AG04450 (cell line): ENCODE data around the gene E2F4. TPM values are rescaled to one million over a fixed set of nuclear protein-coding genes. Genes with fewer than 3 reads are reported as not detected.

Experiments
- CTCF ChIA-PET: fragments of 300-600, 350-600 bp; formaldehyde crosslinking; extraction: SDS; loops from one replicate; lab custom pipeline; 2022; ENCODE audit warnings: antibody characterized with exemption, inconsistent platforms; lab: Charles Lee
- POLR2A ChIA-PET: fragments of 350-600 bp; formaldehyde crosslinking; extraction: SDS; loops from one replicate; lab custom pipeline; 2021; ENCODE audit warnings: antibody characterized with exemption, inconsistent platforms; lab: Yijun Ruan, JAX
- DNase-seq: peaks from one replicate; pipeline ENCODE4 v3.0.0-alpha.2; 2011; ENCODE audit warnings: low read depth, low spot score
- H3K27ac ChIP-seq: one replicate; pipeline ENCODE4 v1.5.1; 2012; ENCODE audit warnings: low read depth, low read length, control low read depth
- H3K27me3 ChIP-seq: one replicate; pipeline ENCODE4 v1.6.0; 2012; ENCODE audit warnings: low read length; ENCODE audit not compliant: control insufficient read depth, insufficient read depth
- H3K4me3 ChIP-seq: 2 replicates; pipeline ENCODE4 v1.5.1; 2011; ENCODE audit warnings: mild to moderate bottlenecking, low read depth, low read length, control low read depth
- H3K9me3 ChIP-seq: 2 replicates; pipeline ENCODE4 v1.5.1; 2012; ENCODE audit warnings: low read length; ENCODE audit not compliant: control insufficient read depth, insufficient read depth
- CTCF ChIP-seq: IDR thresholded peaks from 2 replicates; pipeline ENCODE4 v1.5.1; 2011; ENCODE audit warnings: low read depth, low read length, control low read depth, inconsistent platforms
- polyA plus RNA-seq: library from polyadenylated mRNA; depleted of rRNA; stranded (reverse); fragments of >200 nt; gene quantifications from 2 replicates; pipeline ENCODE4 v1.2.3, GENCODE V29; 2011

The E2F4 gene
- polyA plus RNA-seq, 1 experiment = 50.0 TPM

GRCh38 chr16:67245186-67245585, 53.2 kb downstream of the E2F4 start:
- no peak for DNase-seq
- H3K27ac ChIP-seq = peak overlapping the region; percentile 90
- CTCF ChIA-PET = interaction anchor here (0.6 kb wide), 1 partner anchor 253 kb away, joined by 3 read pairs; no protein-coding TSS in a partner anchor
- POLR2A ChIA-PET = interaction anchor here (0.6 to 2.3 kb wide), 5 partner anchors 10 to 37 kb away, joined by 3 to 8 read pairs (median 7); partner anchors contain the start of gene TMEM208
- TF ChIP-seq CTCF = no peak
- peak overlapping the region; percentile 86 for H3K4me3 ChIP-seq
- no peaks in the 10 kb centered on the region for H3K27me3 ChIP-seq
- H3K9me3 ChIP-seq = no peaks in the 10 kb centered on the region; the same call in 1 of the 2 replicates

GRCh38 chr16:67245674-67246080, 53.7 kb downstream of the E2F4 start:
- ChIA-PET POLR2A (interaction anchor here (0.6 to 2.3 kb wide), 8 partner anchors 10 to 39 kb away, joined by 3 to 8 read pairs (median 4); partner anchors contain the start of gene TMEM208), CTCF (interaction anchor here (0.6 kb wide), 1 partner anchor 253 kb away, joined by 3 read pairs; no protein-coding TSS in a partner anchor)
- H3K27me3 ChIP-seq = no peaks in the 10 kb centered on the region
- DNase-seq = no peak
- TF ChIP-seq CTCF = no peak
- peak overlapping the region; percentile 90 for H3K27ac ChIP-seq
- H3K9me3 ChIP-seq = no peaks in the 10 kb centered on the region; the same call in 1 of the 2 replicates
- peak overlapping the region; percentile 86 for H3K4me3 ChIP-seq

- POLR2A ChIA-PET = interaction anchor here (0.7 to 1.1 kb wide), 6 partner anchors 10 to 40 kb away, joined by 3 to 5 read pairs (median 3); partner anchors contain the start of gene TMEM208
Measured at GRCh38 chr16:67246081-67246755, 54.3 kb downstream of the E2F4 start.

GRCh38 chr16:67246756-67247191, 54.8 kb downstream of the E2F4 start:
- no peak for DNase-seq
- Histone ChIP-seq H3K27ac (peak overlapping the region; percentile 90), H3K9me3 (no peaks in the 10 kb centered on the region; the same call in 1 of the 2 replicates), H3K27me3 (no peaks in the 10 kb centered on the region), H3K4me3 (peak overlapping the region; percentile 86)
- no peak for TF ChIP-seq CTCF
- CTCF ChIA-PET = no interaction called here
- POLR2A ChIA-PET = interaction anchor here (0.7 to 1.5 kb wide), 15 partner anchors 9 to 234 kb away, joined by 3 to 12 read pairs (median 4); partner anchors contain the start of genes ATP6V0D1, TMEM208 and TPPP3

More at GRCh38 chr16:67246081-67246755, 54.3 kb downstream of the E2F4 start:
- peak overlapping the region; percentile 90 for H3K27ac ChIP-seq
- peak; percentile 25 for TF ChIP-seq CTCF
- peak; percentile 63 for DNase-seq
- H3K4me3 ChIP-seq = peak overlapping the region; percentile 86
- CTCF ChIA-PET = no interaction called here
- H3K9me3 ChIP-seq = no peaks in the 10 kb centered on the region; the same call in 1 of the 2 replicates
- H3K27me3 ChIP-seq = no peaks in the 10 kb centered on the region
